Daoy (cell line): ENCODE data around the gene B4GALNT3. TPM values are rescaled to one million over a fixed set of nuclear protein-coding genes. Genes with fewer than 3 reads are reported as not detected.

Experiments used
- DNase-seq: peaks from one replicate; pipeline ENCODE4 v3.0.0-alpha.2; 2015; ENCODE audit warnings: low read depth
- total RNA-seq: library from RNA; depleted of rRNA; stranded (reverse); fragments of >200 nt; shearing (Covaris generic); gene quantifications from 2 replicates; pipeline ENCODE4 v1.2.3, GENCODE V29; 2014

B4GALNT3 gene
- total RNA-seq, 1 experiment from 2014 or later: 0.40 TPM

- DNase-seq: no peak
Measured at GRCh38 chr12:467591-467990, 7.9 kb downstream of the B4GALNT3 start.

- peak; percentile 43 for DNase-seq
Measured at GRCh38 chr12:468671-469389, 9.1 kb downstream of the B4GALNT3 start.

GRCh38 chr12:470133-470532 lies 10.4 kb downstream of the B4GALNT3 start:
- no peak for DNase-seq

DNA sequence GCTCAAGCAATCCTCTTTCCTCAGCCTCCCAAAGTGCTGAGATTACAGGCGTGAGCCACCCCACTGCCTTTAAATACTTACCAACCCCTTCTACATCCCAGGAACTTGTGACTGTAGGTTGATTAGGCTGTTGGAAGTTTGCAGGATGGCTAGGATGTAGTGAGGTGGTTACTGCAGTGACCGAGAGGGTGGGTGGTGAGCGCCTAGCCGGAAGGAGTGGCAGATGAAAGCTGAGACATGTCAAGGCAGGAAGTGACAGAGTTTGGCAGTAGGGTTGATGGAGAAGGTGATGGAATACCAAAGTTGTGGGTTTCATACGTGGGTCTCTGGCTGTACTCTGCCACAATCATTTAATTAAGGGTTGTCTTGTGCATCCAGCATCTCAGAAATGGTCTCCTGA lies 13.5 kb downstream of the B4GALNT3 start:
- no peak for DNase-seq

GRCh38 chr12:473863-474577 lies 14.3 kb downstream of the B4GALNT3 start:
- DNase-seq: no peak

- DNase-seq: no peak
Measured at GRCh38 chr12:475286-475685, 15.5 kb downstream of the B4GALNT3 start.

GRCh38 chr12:479161-479560 lies 19.4 kb downstream of the B4GALNT3 start:
- no peak for DNase-seq

DNA sequence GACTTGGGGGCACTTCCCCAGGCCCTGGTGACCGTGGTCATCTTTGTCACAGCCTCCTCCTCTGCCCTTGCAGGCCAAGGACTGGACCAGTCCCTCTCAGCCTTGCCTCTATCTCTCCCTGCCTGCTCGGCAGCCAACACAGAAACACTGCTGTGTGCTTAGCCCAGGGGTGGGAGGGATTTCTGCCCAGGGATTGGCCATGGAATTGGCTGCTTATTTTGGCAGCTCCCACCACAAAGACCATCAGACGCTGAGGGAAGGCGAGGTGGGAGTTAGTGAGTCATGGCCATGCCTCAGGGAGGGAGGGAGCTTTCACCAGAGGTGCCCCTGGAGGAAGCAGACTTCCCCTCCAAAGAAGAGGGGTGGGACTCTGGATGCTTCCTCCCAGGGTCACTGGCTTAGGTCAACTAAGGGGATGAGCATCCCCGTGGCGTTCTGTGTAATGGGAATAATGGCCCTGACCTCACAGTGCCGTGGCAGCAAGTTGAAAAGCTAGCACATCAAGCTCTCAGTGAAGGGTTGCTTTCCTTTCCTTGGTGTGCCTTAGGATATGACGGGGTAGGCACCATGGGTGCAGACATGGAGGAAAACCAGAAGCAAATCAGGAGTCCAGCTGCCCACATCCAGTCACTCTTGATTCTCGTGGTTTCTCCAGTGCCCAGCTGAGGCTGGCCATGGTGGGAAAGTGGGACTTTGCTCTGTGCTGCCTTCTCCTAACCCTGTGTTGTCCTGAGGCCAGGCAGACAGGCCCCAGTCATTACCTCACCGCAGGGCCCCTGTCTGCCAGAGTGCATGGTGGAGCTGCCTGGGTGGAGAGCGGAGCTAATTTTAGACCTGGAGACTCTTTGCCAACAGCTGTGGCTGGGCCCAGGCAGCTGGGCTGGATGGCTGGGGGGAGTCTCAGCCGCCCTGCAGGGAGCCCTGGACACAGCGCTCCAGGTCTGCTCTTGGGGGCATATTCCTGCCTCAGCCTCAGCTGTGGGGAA lies 21.4 kb downstream of the B4GALNT3 start:
- DNase-seq: peak; percentile 85

GRCh38 chr12:482061-482460 lies 22.3 kb downstream of the B4GALNT3 start:
- no peak for DNase-seq

DNA sequence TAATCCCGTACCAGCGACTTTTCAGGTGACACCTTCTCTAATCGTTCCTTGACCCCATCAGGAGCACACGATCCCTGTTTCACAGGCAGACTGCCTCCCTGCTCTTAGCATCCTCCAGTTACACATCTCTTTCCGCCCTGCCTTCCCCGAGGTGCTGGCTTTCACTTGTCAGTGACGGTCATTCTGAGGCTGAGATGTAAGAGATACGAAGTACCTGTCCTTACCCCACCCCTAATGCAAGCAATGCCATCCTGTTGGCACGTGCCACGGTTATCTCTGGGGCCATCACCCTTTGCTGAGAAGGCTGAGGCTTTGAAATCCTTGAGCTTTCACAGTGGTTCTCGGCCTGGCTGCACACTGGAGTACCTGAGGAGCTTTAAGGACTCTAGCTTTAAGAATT lies 24.4 kb downstream of the B4GALNT3 start:
- no peak for DNase-seq

GRCh38 chr12:490260-490659 lies 30.5 kb downstream of the B4GALNT3 start:
- DNase-seq: no peak

DNA sequence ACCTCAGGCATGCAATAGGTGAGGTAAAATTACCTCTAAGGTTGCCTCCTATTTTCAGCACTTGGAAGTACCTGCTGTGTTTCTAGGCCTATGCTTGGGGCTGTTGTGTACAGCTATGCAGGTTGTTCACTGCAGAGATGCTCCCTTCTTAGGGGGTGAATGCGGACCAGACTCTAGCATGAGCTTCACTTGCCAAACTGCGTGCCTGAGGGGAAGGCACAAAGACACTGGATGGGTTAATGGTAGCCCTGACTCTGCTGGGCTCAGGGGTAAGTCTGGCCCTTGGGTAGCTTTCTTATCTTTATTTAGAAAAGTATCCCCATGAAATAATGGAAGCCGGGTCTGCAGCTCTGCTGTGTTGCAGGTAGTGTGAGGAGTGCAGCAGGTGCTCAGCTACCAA lies 35.7 kb downstream of the B4GALNT3 start:
- DNase-seq: no peak

DNA sequence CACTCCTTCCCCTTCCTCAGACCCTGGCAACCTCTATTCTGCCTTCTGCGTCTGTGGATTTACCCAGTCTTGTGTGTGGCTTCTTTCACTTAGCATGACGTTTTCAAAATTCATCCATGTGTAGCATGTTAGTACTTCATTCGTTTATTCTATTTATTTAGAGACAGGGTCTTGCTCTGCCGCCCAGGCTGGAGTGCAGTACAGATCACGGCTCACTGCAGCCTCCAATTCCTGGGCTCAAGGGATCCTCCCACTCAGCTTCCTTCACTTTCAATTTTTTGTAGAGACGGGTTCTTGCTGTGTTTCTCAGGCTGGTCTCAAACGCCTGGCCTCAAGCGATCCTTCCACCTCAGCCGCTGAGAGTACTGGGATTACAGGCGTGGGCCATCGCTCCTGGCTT lies 37.0 kb downstream of the B4GALNT3 start:
- no peak for DNase-seq

GRCh38 chr12:497501-498160 lies 37.9 kb downstream of the B4GALNT3 start:
- DNase-seq: no peak

GRCh38 chr12:499837-500458 lies 40.2 kb downstream of the B4GALNT3 start:
- DNase-seq: no peak

GRCh38 chr12:501722-502447 lies 42.1 kb downstream of the B4GALNT3 start:
- DNase-seq: no peak

DNA sequence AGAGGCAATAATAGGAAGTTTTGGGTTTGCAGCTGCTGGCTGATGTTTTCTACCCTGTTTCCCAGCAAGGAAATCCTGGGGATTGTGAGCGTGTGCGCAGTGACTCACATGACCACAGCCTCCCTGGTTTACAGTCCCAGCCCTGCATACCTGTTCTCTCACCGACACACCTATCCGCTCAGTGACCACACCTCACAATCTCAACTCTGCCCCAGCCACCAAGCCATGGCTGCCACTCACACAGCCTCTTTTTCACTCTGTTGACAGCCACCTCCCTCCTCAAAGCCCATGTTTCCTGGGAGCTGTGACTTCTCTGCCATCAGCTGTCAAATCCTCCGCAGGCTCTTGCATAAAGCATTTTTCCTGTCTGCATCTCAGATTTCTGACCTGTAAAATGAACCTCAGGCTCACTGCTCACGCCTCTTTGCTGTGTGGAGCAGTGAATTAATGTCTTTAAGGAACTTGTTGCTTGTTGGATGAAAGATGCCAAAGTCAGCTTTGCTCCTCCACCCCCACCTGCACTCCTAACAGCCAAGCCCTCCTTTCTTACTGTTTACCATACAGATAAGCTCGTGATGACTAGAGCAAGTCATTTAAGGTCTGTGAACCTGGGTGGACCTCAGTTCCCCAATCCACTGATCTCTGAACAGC lies 43.5 kb downstream of the B4GALNT3 start:
- DNase-seq: peak; percentile 69

DNA sequence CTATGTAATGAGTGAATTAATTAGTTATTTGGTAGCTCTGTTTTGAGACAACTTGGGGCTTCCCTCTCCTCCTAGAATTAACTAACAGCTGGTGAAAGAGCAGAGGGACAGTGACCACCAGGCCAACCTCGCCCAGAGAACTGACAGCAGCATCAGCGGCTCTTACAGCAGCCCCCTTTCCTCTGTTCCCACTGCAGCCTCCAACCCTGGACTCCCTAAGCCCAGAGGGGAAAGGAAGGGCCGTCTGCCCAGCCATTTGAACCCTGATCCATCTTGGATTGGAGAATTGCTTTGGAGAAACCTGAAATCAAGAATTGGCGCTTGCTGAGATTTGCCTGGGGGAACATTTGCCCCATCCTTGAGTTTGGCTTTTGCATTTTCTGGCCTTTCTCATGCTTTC lies 45.5 kb downstream of the B4GALNT3 start:
- no peak for DNase-seq

- no peak for DNase-seq
Measured at GRCh38 chr12:507391-507796, 47.7 kb downstream of the B4GALNT3 start.

GRCh38 chr12:508145-508544 lies 48.4 kb downstream of the B4GALNT3 start:
- DNase-seq: no peak
